MM.1S (cell line): ENCODE data around the gene ARHGEF26.

Source experiments
- DNase-seq: peaks from one replicate; pipeline ENCODE4 v3.0.0-alpha.2; 2015
- H2AFZ ChIP-seq: fragments of 300-600 bp; sonication (generic); 2 replicates; pipeline ENCODE4 v1.6.0; 2016; ENCODE audit warnings: antibody characterized with exemption, low read length
- H3F3A ChIP-seq: fragments of 300-600 bp; sonication (generic); 2 replicates; pipeline ENCODE4 v1.6.1; 2016; ENCODE audit warnings: mild to moderate bottlenecking, antibody characterized with exemption, low read length, moderate library complexity, mixed read lengths; ENCODE audit not compliant: insufficient read depth
- H3K27ac ChIP-seq: fragments of 300-600 bp; sonication (generic); 2 replicates; pipeline ENCODE4 v1.5.1; 2016; ENCODE audit warnings: mild to moderate bottlenecking, low read length
- H3K27me3 ChIP-seq: fragments of 300-600 bp; sonication (generic); replicated peaks from 2 replicates; pipeline ENCODE4 v1.6.0; 2016; ENCODE audit warnings: low read length; ENCODE audit not compliant: insufficient read depth
- H3K36me3 ChIP-seq: fragments of 300-600 bp; sonication (generic); replicated peaks from 2 replicates; pipeline ENCODE4 v1.6.1; 2016; ENCODE audit warnings: mild to moderate bottlenecking, low read length, mixed read lengths; ENCODE audit not compliant: insufficient read depth
- H3K4me1 ChIP-seq: fragments of 300-600 bp; sonication (generic); 2 replicates; pipeline ENCODE4 v1.6.1; 2016; ENCODE audit warnings: low read length, mixed read lengths
- H3K4me2 ChIP-seq: fragments of 300-600 bp; sonication (generic); 2 replicates; pipeline ENCODE4 v1.6.0; 2016; ENCODE audit warnings: low read depth, low read length
- H3K4me3 ChIP-seq: fragments of 300-600 bp; sonication (generic); 2 replicates; pipeline ENCODE4 v1.5.1; 2016; ENCODE audit warnings: low read length, mixed read lengths
- H3K79me2 ChIP-seq: fragments of 300-600 bp; sonication (generic); 2 replicates; pipeline ENCODE4 v1.6.1; 2016; ENCODE audit warnings: mixed run types, low read length, mixed read lengths
- H3K9ac ChIP-seq: fragments of 300-600 bp; sonication (generic); 2 replicates; pipeline ENCODE4 v1.6.1; 2016; ENCODE audit warnings: low read length, mixed read lengths
- H3K9me2 ChIP-seq: fragments of 300-600 bp; sonication (generic); replicated peaks from 2 replicates; pipeline ENCODE4 v1.6.1; 2016; ENCODE audit warnings: mild to moderate bottlenecking, low read length, mixed read lengths; ENCODE audit not compliant: insufficient read depth
- H3K9me3 ChIP-seq: fragments of 300-600 bp; sonication (generic); replicated peaks from 2 replicates; pipeline ENCODE4 v1.6.1; 2016; ENCODE audit warnings: mild to moderate bottlenecking, low read length, mixed read lengths; ENCODE audit not compliant: insufficient read depth
- H4K20me1 ChIP-seq: fragments of 300-600 bp; sonication (generic); 2 replicates; pipeline ENCODE4 v1.6.1; 2016; ENCODE audit warnings: mild to moderate bottlenecking, low read length, moderate library complexity, mixed read lengths; ENCODE audit not compliant: insufficient read depth
- EZH2 ChIP-seq: fragments of 300-600 bp; sonication (generic); optimal IDR thresholded peaks from 2 replicates; pipeline ENCODE3; 2017; ENCODE audit warnings: low read depth, mild to moderate bottlenecking, antibody characterized with exemption, low read length, mixed read lengths
- EZH2phosphoT487 ChIP-seq: fragments of 300-600 bp; sonication (generic); IDR thresholded peaks from 2 replicates; pipeline ENCODE4 v1.6.1; 2018; ENCODE audit warnings: antibody characterized with exemption, low read length
- TF ChIP-seq, protein P1 (sequence below): fragments of 300-600 bp; sonication (generic); IDR thresholded peaks from 2 replicates; pipeline ENCODE4 v1.5.1; 2016; ENCODE audit warnings: antibody characterized with exemption, low read length, mixed read lengths

The ARHGEF26 gene

DNA sequence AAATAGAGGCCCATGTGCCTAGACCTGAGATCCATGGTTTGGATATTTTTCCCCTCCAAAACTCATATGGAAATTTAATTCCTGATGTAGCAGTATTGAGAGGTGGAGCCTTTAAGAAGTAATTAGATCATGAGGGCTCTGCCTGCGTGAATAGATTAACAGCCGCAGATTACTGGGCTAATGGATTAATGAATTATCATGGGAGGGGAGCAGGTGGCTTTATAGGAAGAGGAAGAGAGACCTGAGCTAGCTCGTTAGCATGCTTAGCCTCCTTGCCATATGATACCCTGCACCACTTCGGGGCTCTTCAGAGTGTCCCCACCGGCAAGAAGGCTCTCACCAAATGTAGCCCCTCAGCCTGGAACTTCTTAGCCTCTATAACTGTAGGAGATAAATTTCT, 15.8 kb downstream of the ARHGEF26 start:
- Histone ChIP-seq H3K27ac (no peak overlapping the region), H2AFZ (no peak overlapping the region), H3K9me2 (no peaks in the 10 kb centered on the region), H3K36me3 (no peaks in the 10 kb centered on the region), H3K9me3 (no peaks in the 10 kb centered on the region), H3K79me2 (no peaks in the 10 kb centered on the region), H3F3A (no peaks in the 10 kb centered on the region), H3K4me3 (no peak overlapping the region), H3K27me3 (no peaks in the 10 kb centered on the region), H3K4me1 (no peaks in the 10 kb centered on the region), H3K9ac (no peak overlapping the region), H4K20me1 (no peaks in the 10 kb centered on the region), H3K4me2 (no peak overlapping the region)
- no peak for DNase-seq
- TF ChIP-seq, protein P1, sequence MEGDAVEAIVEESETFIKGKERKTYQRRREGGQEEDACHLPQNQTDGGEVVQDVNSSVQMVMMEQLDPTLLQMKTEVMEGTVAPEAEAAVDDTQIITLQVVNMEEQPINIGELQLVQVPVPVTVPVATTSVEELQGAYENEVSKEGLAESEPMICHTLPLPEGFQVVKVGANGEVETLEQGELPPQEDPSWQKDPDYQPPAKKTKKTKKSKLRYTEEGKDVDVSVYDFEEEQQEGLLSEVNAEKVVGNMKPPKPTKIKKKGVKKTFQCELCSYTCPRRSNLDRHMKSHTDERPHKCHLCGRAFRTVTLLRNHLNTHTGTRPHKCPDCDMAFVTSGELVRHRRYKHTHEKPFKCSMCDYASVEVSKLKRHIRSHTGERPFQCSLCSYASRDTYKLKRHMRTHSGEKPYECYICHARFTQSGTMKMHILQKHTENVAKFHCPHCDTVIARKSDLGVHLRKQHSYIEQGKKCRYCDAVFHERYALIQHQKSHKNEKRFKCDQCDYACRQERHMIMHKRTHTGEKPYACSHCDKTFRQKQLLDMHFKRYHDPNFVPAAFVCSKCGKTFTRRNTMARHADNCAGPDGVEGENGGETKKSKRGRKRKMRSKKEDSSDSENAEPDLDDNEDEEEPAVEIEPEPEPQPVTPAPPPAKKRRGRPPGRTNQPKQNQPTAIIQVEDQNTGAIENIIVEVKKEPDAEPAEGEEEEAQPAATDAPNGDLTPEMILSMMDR: no peak
- TF ChIP-seq EZH2phosphoT487: no peak
- no peak for TF ChIP-seq EZH2

DNA sequence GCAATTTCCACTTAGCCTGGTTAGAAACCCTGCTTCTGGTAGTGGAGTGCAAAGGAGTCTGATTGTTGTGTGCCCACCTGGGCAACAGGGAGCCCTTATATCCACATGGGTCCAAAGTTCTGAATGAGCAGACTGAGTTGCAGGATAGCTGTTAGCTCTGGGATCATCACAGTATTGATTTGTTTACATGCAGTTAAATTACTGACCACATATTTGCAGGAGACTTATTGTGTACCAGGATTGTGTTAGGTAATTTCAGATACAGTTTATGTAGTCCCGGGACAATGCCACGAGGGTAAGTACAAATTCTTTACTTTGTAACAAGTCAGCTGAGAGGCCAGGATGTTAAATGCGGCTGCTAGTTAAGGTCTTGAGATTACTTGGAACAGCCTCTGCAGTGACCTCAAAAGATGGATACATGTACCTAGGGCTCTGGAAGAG, 18.8 kb downstream of the ARHGEF26 start:
- DNase-seq: no peak

DNA sequence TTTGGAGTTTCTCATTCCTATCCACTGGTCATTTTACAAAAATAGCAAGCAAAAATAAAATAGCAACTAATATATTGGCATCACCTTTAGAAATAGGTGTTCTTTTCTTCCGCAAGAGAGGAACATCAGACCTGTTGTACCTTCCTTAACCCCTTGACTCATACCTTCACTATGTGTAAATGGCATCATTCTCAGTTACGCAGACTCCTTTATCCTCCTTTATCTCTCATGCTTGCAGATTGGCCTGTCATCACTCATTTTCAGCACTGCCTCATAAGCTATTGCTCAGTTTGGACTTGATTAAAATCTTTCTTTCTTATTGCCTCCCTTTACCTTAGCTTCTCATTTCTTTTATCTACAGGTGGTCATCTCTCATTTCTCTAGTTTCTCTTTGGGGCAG, 21.4 kb downstream of the ARHGEF26 start:
- H3F3A ChIP-seq: no peaks in the 10 kb centered on the region
- H2AFZ ChIP-seq: no peak overlapping the region
- H3K27me3 ChIP-seq: no peaks in the 10 kb centered on the region
- no peak for DNase-seq
- H3K27ac ChIP-seq: no peak overlapping the region
- H4K20me1 ChIP-seq: no peaks in the 10 kb centered on the region
- H3K9me2 ChIP-seq: no peaks in the 10 kb centered on the region
- TF ChIP-seq, protein P1: no peak
- TF ChIP-seq EZH2phosphoT487 (no peak), EZH2 (no peak)
- H3K9me3 ChIP-seq: no peaks in the 10 kb centered on the region
- H3K9ac ChIP-seq: no peak overlapping the region
- H3K4me3 ChIP-seq: no peak overlapping the region
- no peaks in the 10 kb centered on the region for H3K36me3 ChIP-seq
- H3K4me1 ChIP-seq: no peaks in the 10 kb centered on the region
- no peaks in the 10 kb centered on the region for H3K79me2 ChIP-seq
- no peak overlapping the region for H3K4me2 ChIP-seq

More for the DNA sequence above, 18.8 kb downstream of the ARHGEF26 start:
- no peaks in the 10 kb centered on the region for H3K79me2 ChIP-seq
- H3K9me3 ChIP-seq: no peaks in the 10 kb centered on the region
- H3K36me3 ChIP-seq: no peaks in the 10 kb centered on the region
- no peaks in the 10 kb centered on the region for H3K27me3 ChIP-seq
- H3K9me2 ChIP-seq: no peaks in the 10 kb centered on the region
- no peak overlapping the region for H3K27ac ChIP-seq
- H3K4me1 ChIP-seq: no peaks in the 10 kb centered on the region
- H3K4me2 ChIP-seq: no peak overlapping the region
- H4K20me1 ChIP-seq: no peaks in the 10 kb centered on the region
- no peaks in the 10 kb centered on the region for H3F3A ChIP-seq
- H3K4me3 ChIP-seq: no peak overlapping the region
- TF ChIP-seq EZH2: no peak
- TF ChIP-seq EZH2phosphoT487: no peak
- TF ChIP-seq, protein P1: no peak
- no peak overlapping the region for H2AFZ ChIP-seq
- H3K9ac ChIP-seq: no peak overlapping the region

DNA sequence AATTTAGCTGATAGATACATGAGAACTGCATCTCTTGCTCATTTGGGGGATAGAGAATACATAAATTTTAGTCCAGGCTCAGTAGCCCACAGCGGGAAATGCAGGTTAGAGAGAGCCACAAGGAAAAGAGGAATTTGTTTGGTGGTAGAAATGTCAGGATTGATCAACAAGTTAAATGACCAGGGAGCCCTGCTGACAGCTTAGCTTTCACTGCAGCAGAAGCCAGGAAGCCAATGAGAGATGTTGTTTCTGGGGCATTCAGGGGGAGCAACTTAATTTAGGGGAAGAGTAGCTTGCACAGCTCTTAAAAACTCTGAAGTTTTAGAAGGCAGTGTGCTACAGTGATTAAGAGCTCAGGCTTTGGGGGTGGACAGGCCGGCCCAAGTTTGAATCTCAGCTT, 22.7 kb downstream of the ARHGEF26 start:
- Histone ChIP-seq H3K36me3 (no peaks in the 10 kb centered on the region), H3K4me3 (no peak overlapping the region), H3K27ac (no peak overlapping the region), H2AFZ (no peak overlapping the region), H3F3A (no peaks in the 10 kb centered on the region), H3K79me2 (no peaks in the 10 kb centered on the region), H3K4me2 (no peak overlapping the region), H3K9ac (no peak overlapping the region), H4K20me1 (no peaks in the 10 kb centered on the region), H3K9me2 (no peaks in the 10 kb centered on the region), H3K9me3 (no peaks in the 10 kb centered on the region), H3K4me1 (no peaks in the 10 kb centered on the region), H3K27me3 (no peaks in the 10 kb centered on the region)
- DNase-seq: no peak
- TF ChIP-seq, protein P1: no peak
- TF ChIP-seq EZH2 (no peak), EZH2phosphoT487 (no peak)
